Globus pallidus (tissue), 1 donor: ENCODE measurements around the gene RBBP5.
"Not testable (repeated sequence)": the region's sequence is repeated elsewhere in the genome, so short reads cannot be mapped to it uniquely, and the experiment has no call there.

Source experiments
- DNase-seq: peaks from one replicate; pipeline ENCODE4 v3.0.0-alpha.2; 2015; ENCODE audit warnings: low spot score

The RBBP5 gene

DNA sequence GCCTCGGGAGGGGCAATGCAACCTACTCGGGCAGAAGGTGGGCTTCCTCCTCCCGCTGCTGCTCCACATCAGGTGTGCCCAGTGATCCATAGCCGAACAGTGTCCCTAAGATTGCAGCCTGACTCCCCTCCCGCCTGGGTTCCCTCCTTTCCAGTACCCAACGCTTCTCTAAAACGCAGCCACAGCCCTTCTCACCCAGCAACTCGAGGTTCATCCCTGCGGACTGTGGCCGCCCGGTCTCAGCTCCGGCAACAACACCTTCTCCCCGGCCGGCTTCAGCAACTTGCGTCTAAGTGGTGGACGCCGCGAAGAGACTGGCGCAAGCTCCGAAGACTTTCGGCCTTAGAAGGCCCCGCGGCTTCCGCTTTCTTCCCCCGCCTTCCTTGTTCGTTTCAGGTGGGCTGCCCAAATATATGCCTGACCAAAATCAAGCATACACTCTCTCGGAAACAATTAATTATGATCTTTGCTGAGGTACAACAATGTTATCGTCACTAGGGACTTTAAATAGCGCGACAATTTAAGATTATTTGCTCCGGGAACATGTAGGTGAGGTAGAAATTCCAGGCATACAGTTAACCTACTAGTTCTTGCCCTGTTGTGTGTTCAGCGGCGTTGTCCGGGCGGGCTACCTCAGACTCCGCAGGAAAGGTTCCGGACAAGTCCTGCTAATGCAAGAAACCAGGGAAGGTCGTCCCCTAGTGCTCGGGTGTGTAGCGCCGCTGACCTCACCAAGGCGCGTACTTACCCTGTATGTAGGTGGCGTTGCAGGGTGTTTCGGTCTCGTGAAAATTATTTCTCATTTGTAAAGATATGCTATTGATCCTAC is at the start of gene RBBP5:
Gene RBBP5 (minus strand): TSS at position 319 of the 829 bp plus-strand sequence. CDS start 105 bp downstream, at position 214.
- peak; percentile 96 for DNase-seq

DNA sequence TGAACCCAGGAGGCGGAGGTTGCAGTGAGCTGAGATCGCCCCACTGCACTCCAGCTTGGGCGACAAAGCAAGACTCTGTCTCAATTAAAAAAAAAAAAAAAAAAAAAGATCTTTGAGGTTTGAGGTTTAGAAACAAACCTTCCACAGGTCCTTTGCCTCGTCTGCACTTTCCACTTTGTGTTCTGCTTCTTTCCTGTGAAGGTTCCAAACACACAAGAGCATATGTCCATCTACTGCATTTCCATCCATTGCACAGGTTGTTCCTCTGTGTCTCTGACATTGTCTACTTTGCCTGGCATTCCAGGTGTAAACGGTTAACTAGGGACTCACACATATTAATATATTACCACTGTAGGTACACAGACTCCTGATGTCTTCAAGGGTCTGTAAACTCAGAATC is 49.6 kb upstream of the RBBP5 start:
- no peak for DNase-seq

- DNase-seq: no peak
Observed at GRCh38 chr1:205170532-205171269, 48.9 kb upstream of the RBBP5 start.

GRCh38 chr1:205169248-205169647 is 47.5 kb upstream of the RBBP5 start:
- no peak for DNase-seq

DNA sequence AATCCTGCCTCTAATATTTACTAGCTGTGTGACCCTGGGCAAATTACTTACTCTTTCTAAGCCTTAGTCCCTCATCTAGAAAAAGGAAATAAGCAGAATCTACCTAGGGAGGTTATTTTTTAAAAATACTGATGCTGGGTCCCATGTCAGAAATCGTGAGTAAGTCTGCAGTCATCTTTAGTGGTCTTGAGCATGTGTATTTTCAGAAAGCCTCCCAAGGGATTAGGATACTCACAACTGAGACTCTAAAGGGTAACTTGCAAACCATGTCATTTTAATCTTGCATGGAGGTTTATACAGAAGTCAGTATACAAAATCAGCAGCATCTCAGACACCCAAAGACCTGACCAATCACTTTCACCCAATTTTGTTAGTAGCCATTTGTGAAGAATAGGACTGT is 46.5 kb upstream of the RBBP5 start:
- DNase-seq: no peak

- DNase-seq: no peak
Observed at GRCh38 chr1:205162301-205162700, 40.5 kb upstream of the RBBP5 start.

DNA sequence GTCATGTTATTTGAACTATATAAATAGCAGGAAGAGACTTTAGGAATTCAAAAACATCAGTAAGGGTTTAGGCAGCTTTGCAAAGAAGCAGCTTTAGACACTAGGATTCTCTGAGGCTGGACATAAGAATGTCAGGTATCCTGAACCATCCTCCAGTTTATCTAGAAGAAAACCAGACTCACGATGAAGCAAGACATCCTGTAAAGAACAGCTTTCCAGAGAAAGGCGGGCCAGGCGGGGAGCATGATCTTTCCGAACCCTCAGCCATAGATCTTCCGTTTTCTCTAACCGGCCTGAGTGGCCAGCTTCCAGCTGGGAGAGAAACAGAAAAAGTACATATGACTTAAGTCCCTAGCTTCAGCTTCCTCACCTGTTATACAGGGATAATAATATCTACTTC is 39.3 kb upstream of the RBBP5 start:
- no peak for DNase-seq

- no peak for DNase-seq
Observed at GRCh38 chr1:205158048-205158616, 36.4 kb upstream of the RBBP5 start.

DNA sequence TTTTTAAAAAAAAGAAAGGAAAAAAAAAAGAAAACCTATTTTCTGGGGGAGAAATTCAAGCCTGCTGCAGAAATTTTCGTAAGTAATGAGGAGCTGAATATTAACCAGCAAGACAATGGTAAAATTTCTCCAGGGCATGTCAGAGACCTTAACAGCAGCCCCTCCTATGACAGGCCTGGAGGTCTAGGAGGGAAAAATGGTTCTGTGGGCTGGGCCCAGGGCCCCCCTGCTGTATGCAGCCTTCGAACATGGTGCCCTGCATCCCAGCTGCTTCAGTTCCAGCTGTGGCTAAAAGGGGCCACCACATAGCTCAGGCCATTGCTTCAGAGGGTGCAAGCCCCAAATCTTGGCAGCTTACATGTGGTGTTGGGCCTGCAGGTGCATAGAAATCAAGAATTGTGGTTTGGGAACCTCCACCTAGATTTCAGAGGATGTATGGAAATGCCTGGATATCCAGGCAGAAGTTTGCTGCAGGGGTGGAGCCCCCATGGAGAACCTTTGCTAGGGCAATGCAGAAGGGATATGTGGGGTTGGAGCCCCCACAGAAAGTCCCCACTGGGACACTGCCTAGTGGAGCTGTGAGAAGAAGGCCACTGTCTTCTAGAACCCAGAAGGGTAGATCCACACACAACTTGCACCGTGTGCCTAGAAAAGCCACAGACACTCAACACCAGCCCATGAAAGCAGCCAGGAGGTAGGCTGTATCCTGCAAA is 34.0 kb upstream of the RBBP5 start:
- not testable (repeated sequence) for DNase-seq

DNA sequence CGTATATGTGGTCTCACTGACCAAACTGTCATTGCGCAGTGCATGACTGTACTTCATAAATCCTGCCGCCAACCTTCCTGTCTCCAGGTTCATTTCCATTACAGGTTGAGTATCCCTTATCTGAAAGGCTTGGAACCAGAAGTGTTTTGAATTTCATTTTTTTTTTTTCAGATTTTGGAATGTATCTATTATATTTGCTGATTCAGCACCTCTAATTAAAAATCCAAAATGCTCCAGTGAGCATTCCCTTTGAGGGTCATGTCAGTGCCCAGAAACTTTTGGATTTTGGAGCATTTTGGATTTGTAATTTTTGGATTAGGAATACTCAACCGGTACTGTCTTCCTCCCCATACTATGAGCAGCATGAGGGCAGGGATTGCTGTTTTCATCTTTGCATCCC is 30.7 kb upstream of the RBBP5 start:
- no peak for DNase-seq

DNA sequence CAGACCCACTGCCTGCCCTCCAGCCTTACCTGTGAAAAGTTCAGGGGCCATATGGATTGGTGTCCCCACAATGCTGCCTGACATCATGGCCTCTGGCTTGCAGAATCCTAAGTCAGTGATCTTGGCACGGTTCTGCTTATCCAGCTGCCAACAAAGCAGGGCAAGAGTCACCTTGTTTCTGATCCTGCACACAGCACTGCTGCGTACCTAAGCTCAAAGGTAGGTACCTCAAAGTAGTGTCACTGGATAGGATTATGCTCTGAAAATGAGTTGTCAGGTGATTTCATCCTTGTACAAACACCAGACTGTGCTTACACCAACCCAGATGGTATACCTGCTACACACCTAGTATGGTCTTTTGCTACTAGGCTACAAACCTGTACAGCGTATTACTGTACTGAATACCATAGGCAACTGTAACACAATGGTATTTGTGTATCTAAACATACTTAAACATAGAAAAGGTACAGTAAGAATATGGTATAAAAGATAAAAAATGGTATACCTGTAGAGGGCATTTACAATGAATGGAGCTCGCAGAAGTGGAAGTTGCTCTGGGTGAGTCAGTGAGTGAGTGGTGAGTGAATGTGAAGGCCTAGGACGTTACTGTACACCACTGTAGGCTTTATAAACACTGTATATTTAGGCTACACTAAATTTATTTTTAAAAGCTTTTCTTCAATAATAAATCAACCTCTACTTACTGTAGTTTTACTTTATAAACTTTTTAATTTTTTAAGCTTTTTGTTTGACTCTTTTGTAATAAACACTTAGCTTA is 29.1 kb upstream of the RBBP5 start:
- no peak for DNase-seq

GRCh38 chr1:205147191-205147835 is 25.5 kb upstream of the RBBP5 start:
- DNase-seq: no peak

DNA sequence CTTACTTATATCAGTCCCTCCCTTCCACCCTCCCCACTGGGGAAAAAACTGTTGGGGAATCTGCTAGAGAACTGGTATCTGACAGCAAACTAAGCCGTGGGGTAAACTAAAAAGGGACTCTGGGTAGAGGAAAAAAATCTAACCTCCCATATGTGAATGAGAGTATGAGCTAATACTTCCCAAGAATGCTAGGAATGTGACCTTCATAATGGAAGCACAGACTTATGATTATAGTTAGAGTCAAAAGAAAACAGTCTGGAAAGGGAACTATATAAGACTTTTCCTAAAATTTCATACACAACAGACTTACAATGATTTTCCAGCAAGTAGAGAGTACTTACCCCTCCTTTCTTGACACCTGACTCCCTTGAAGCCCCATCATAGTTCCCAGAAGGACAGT is 23.0 kb upstream of the RBBP5 start:
- no peak for DNase-seq

DNA sequence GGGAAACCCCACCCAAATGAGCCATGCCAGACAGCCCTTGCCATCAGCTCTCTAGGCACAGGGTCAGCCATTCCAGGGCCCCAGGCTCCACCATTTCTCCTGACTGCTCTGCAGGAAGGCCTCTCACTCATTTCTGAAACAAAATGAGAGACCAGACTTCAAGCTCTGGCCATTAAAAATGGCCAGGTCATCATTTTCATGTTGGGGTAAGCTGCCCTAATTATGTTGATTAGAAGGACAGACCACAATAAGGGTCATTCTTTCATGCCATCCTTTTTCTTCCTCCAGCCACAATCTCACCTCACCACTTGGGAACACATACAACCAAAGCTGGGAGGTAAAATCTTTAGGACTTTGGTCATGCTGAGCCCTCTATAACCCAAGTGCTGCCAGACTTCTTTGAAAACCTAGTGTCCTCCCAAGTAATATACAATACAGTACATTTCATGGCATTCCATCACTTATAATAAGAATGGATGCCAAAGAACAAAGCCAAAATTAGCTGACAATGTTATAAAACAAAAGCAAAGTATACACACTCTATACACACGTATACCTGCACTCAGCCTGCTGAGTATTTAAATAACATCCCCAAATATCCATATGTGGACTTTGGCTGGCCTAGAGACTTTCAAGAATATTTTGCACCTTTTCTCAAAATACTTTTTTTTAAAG is 22.4 kb upstream of the RBBP5 start:
- DNase-seq: no peak

- DNase-seq: no peak
Observed at GRCh38 chr1:205142102-205142469, 20.3 kb upstream of the RBBP5 start.

- peak; percentile 81 for DNase-seq
Observed at GRCh38 chr1:205141236-205142101, 19.7 kb upstream of the RBBP5 start.

DNA sequence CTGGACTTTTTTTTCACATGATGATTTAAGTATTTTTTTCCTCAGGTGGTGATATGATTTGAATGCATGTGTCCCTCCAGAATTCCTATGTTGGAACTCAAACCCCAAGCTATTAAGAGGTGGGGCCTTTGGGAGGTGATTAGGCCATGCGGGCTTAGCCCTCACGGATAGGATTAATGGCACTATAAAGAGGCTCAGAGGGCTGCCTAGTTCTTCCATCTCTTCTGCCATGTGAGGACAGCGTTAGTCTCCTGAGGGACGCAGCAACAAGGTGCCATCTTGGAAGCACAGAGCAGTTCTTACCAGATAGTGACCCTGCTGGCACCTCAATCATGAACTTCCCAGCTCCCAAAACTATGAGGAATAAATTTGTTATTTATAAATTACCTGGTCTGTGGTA is 18.3 kb upstream of the RBBP5 start:
- no peak for DNase-seq

- no peak for DNase-seq
Observed at GRCh38 chr1:205137901-205138300, 16.1 kb upstream of the RBBP5 start.

GRCh38 chr1:205133287-205133686 is 11.5 kb upstream of the RBBP5 start:
- no peak for DNase-seq
